Epidermal melanocyte (primary cell): Measurements from ENCODE around the gene ORMDL3.
"Not testable (repeated sequence)": the region's sequence is repeated elsewhere in the genome, so short reads cannot be mapped to it uniquely, and the experiment has no call there.

Experiments
- DNase-seq: peaks from one replicate; pipeline ENCODE4 v3.0.0; 2011; ENCODE audit warnings: low spot score; ENCODE audit not compliant: insufficient read length

ORMDL3 gene

DNA sequence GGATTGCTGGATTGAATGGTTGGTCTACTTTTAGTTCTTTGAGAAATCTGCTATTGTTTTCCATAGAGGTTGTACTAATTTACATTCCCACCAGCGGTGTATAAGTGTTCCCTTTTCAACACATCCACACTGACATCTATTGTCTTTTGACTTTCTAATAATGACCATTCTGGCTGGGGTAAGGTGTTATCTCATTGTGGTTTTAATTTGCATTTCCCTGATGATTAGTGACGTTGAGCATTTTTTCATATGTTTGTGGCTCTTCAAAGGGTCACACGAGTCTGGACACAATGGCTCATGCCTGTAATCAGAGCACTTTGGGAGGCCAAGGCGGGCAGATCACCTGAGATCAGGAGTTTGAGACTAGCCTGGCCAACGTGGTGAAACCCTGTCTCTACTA, 41.3 kb downstream of the ORMDL3 start:
- DNase-seq: not testable (repeated sequence)

DNA sequence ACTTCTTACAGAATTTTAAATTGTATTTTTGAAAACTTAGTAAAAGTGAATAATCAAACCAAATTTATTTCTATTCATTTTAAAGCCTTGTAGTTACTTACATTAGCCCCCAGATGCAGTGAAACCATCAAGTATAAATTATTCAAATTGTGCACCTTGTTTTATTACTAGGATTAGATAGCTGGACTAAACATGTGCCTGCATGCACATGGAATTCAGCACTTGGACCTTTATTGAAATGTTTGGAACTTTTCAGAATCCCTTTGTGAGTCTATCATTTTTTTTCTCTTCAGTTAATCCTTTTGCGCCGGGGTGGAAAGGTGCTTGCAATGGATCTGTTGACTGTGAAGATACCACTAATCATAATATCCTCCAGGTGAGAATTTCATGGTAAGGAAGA, 54.6 kb downstream of the ORMDL3 start:
- no peak for DNase-seq

DNA sequence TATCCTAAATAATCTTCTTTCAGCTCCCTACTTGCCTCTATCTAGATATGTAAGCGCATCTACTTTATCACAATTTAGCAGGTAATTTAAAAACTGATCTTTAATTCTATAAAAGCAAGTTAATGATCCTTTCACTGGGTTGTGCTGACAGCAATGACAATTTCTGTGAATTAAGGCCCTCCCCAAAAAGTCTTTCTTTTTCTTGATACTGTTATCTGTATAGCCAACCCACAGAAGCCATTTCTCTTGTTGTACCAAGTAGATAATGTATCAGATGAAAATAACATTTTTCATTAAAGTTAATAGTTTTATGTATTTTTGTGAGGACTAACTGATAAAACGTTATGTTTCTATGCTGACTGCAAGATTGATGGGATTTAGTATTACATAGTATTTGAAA, 55.6 kb downstream of the ORMDL3 start:
- no peak for DNase-seq
